ENCODE measurements around the gene ZNF608.

ZNF608 gene

GRCh38 chr5:124736805-124737188, 9.6 kb downstream of the ZNF608 start:
- DNase-seq (ENCODE audit: low read depth) = no peak

- peak; percentile 88 for DNase-seq (ENCODE audit: low read depth)
These were observed 10.2 kb downstream of the ZNF608 start for GRCh38 chr5:124736082-124736804.

- DNase-seq (ENCODE audit: low read depth) = peak; percentile 85
These were observed 11.1 kb downstream of the ZNF608 start for GRCh38 chr5:124735169-124735858.

GRCh38 chr5:124734574-124735168, 11.8 kb downstream of the ZNF608 start:
- DNase-seq (ENCODE audit: low read depth) = no peak

- DNase-seq (ENCODE audit: low read depth) = no peak
These were observed 13.1 kb downstream of the ZNF608 start for GRCh38 chr5:124733329-124733650.

- DNase-seq (ENCODE audit: low read depth) = no peak
These were observed 13.8 kb downstream of the ZNF608 start for GRCh38 chr5:124732428-124733328.

- no peak for DNase-seq (ENCODE audit: low read depth)
These were observed 16.1 kb downstream of the ZNF608 start for GRCh38 chr5:124730381-124730780.

- no peak for DNase-seq (ENCODE audit: low read depth)
These were observed 16.6 kb downstream of the ZNF608 start for GRCh38 chr5:124729720-124730359.

- no peak for DNase-seq (ENCODE audit: low read depth)
These were observed 17.5 kb downstream of the ZNF608 start for GRCh38 chr5:124728968-124729332.

GRCh38 chr5:124728331-124728967, 18.0 kb downstream of the ZNF608 start:
- no peak for DNase-seq (ENCODE audit: low read depth)

GRCh38 chr5:124726631-124727362, 19.6 kb downstream of the ZNF608 start:
- DNase-seq (ENCODE audit: low read depth) = no peak

- no peak for DNase-seq (ENCODE audit: low read depth)
These were observed 20.7 kb downstream of the ZNF608 start for GRCh38 chr5:124725622-124726258.

GRCh38 chr5:124725040-124725434, 21.4 kb downstream of the ZNF608 start:
- DNase-seq (ENCODE audit: low read depth) = no peak

GRCh38 chr5:124724357-124725039, 21.9 kb downstream of the ZNF608 start:
- DNase-seq (ENCODE audit: low read depth) = no peak

- no peak for DNase-seq (ENCODE audit: low read depth)
These were observed 25.2 kb downstream of the ZNF608 start for GRCh38 chr5:124721229-124721735.

- no peak for DNase-seq (ENCODE audit: low read depth)
These were observed 25.8 kb downstream of the ZNF608 start for GRCh38 chr5:124720593-124720992.

- no peak for DNase-seq (ENCODE audit: low read depth)
These were observed 27.1 kb downstream of the ZNF608 start for GRCh38 chr5:124719113-124719967.

GRCh38 chr5:124718380-124718789, 28.1 kb downstream of the ZNF608 start:
- DNase-seq (ENCODE audit: low read depth) = no peak
